Parathyroid adenoma (tissue), 2 donors: ENCODE data around the gene LRRC47.

ENCODE experiments used
- H2AFZ ChIP-seq: fragments of 300-600 bp; sonication (generic); one replicate; pipeline ENCODE4 v1.7.0; 2017; ENCODE audit warnings: antibody characterized with exemption, mild to moderate bottlenecking
- H3K27ac ChIP-seq: fragments of 300-600 bp; sonication (generic); one replicate; pipeline ENCODE4 v1.7.0; 2017
- H3K27me3 ChIP-seq: fragments of 300-600 bp; sonication (generic); one replicate; pipeline ENCODE4 v1.7.0; 2017; ENCODE audit warnings: low read length; ENCODE audit not compliant: control insufficient read depth, insufficient read depth
- H3K36me3 ChIP-seq: fragments of 300-600 bp; sonication (generic); one replicate; pipeline ENCODE4 v1.7.0; 2017; ENCODE audit warnings: low read length; ENCODE audit not compliant: control insufficient read depth, insufficient read depth
- H3K4me1 ChIP-seq: fragments of 300-600 bp; sonication (generic); one replicate; pipeline ENCODE4 v1.7.0; 2017; ENCODE audit warnings: control low read depth
- H3K4me2 ChIP-seq: fragments of 300-600 bp; sonication (generic); one replicate; pipeline ENCODE4 v1.7.0; 2017; ENCODE audit warnings: low read length
- H3K4me3 ChIP-seq: fragments of 300-600 bp; sonication (generic); one replicate; pipeline ENCODE4 v1.7.0; 2017; ENCODE audit warnings: low read depth, low read length
- H3K79me2 ChIP-seq: fragments of 300-600 bp; sonication (generic); one replicate; pipeline ENCODE4 v1.7.0; 2017; ENCODE audit warnings: control low read depth
- H3K9ac ChIP-seq: fragments of 300-600 bp; sonication (generic); one replicate; pipeline ENCODE4 v1.7.0; 2017; ENCODE audit warnings: mild to moderate bottlenecking
- H3K9me3 ChIP-seq: fragments of 300-600 bp; sonication (generic); one replicate; pipeline ENCODE4 v1.7.0; 2017; ENCODE audit warnings: low read length; ENCODE audit not compliant: control insufficient read depth
- TF ChIP-seq, protein P1 (sequence below): fragments of 300-600 bp; sonication (generic); IDR thresholded peaks from one replicate; pipeline ENCODE4 v1.7.0; 2017; ENCODE audit warnings: antibody characterized with exemption, mild to moderate bottlenecking
- donor health status: primary hyperparathyroidism.

The LRRC47 gene

DNA sequence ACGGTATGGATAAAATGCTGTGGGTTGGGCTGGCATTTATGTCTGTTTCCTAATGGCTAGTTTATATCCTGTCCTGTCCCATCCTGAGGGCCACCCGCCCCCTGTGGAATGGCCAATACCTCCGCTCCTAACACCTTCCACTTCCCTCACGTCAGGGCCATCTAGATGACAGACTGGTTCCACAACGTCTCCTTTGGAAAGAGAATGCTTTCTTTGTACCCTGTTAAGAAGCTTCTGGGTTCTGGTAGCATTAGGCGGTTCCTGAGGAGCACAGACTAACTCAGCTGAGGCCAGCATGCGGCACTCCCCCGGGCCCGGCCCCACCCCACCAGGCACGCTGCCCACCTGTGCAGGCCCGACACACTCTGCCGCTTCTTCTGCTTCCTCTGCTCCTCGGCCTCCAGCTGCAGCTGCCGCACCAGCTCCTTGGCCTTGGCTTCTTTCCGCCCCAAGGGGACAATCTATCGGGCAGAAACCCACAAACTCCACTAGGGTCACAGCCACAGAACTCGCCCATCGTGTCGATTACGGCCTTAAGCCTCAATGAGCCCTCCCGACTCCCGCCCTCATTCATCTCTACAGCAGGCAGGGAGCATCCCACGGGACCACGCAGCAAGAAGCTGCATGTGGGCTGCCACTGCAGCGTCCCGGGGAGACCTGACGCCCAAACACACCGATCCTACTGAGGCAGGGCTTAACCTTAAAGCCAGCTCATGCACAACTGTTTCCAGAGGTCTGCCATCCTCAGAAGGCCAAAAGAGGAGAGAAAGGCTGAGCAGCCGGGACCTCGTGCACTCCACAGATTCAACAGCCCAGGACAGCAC lies 12.4 kb downstream of the LRRC47 start:
- H2AFZ ChIP-seq: no peak overlapping the region
- no peaks in the 10 kb centered on the region for H3K4me1 ChIP-seq
- H3K27me3 ChIP-seq: no peaks in the 10 kb centered on the region
- H3K79me2 ChIP-seq: no peaks in the 10 kb centered on the region
- H3K4me3 ChIP-seq: no peak overlapping the region
- H3K27ac ChIP-seq: no peak overlapping the region
- H3K36me3 ChIP-seq: no peaks in the 10 kb centered on the region
- H3K4me2 ChIP-seq: no peak overlapping the region
- TF ChIP-seq, protein P1, sequence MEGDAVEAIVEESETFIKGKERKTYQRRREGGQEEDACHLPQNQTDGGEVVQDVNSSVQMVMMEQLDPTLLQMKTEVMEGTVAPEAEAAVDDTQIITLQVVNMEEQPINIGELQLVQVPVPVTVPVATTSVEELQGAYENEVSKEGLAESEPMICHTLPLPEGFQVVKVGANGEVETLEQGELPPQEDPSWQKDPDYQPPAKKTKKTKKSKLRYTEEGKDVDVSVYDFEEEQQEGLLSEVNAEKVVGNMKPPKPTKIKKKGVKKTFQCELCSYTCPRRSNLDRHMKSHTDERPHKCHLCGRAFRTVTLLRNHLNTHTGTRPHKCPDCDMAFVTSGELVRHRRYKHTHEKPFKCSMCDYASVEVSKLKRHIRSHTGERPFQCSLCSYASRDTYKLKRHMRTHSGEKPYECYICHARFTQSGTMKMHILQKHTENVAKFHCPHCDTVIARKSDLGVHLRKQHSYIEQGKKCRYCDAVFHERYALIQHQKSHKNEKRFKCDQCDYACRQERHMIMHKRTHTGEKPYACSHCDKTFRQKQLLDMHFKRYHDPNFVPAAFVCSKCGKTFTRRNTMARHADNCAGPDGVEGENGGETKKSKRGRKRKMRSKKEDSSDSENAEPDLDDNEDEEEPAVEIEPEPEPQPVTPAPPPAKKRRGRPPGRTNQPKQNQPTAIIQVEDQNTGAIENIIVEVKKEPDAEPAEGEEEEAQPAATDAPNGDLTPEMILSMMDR: no peak
- no peak overlapping the region for H3K9ac ChIP-seq
- no peaks in the 10 kb centered on the region for H3K9me3 ChIP-seq

DNA sequence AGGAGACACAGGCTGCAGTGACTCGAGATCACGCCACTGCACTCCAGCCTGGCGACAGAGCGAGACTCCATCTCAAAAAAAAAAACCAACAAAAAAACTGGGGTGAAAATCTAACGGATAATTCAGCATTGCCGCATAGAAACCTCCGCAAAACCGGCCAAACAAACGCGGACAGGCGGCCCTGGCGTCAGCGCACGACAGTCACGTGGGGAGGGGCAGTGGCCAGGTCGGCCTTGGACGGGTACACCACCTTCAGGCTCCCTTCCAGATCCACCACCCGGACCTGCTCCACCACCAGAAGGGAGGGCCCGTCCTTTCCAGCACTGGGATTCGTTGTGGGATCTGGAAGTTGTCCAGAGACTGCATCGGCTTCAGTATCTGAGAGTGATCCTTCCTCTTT lies 15.4 kb downstream of the LRRC47 start:
- Histone ChIP-seq H3K4me1 (no peaks in the 10 kb centered on the region), H3K4me3 (no peak overlapping the region), H2AFZ (no peak overlapping the region), H3K27ac (no peak overlapping the region), H3K27me3 (no peaks in the 10 kb centered on the region), H3K79me2 (no peaks in the 10 kb centered on the region), H3K36me3 (no peaks in the 10 kb centered on the region), H3K9me3 (no peaks in the 10 kb centered on the region), H3K4me2 (no peak overlapping the region), H3K9ac (no peak overlapping the region)
- TF ChIP-seq, protein P1: no peak

DNA sequence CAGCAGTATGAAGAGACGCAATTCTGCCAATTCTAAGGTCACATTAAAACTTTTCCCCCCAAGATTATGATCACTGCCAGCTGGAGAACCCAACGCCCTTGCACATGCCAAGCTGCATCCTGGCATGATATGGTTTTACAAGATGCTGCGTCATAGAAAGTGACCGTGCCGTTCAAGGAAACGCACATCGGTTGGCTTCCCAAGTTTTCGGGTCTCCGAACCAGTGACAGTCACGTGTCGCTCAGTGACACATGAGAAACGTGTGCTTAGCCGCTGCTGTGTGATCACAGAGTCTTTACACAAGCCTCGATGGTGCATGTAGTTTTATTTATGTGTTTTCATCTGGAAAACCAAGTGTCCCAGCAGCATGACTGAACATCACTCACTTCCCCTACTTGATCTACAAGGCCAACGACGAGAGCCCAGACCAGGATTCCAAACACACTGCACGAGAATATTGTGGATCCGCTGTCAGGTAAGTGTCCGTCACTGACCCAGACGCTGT lies 16.3 kb downstream of the LRRC47 start:
- no peaks in the 10 kb centered on the region for H3K9me3 ChIP-seq
- TF ChIP-seq, protein P1: no peak
- H2AFZ ChIP-seq: no peak overlapping the region
- H3K36me3 ChIP-seq: no peaks in the 10 kb centered on the region
- H3K4me3 ChIP-seq: no peak overlapping the region
- no peaks in the 10 kb centered on the region for H3K79me2 ChIP-seq
- no peak overlapping the region for H3K27ac ChIP-seq
- H3K27me3 ChIP-seq: no peaks in the 10 kb centered on the region
- no peak overlapping the region for H3K9ac ChIP-seq
- no peak overlapping the region for H3K4me2 ChIP-seq
- no peaks in the 10 kb centered on the region for H3K4me1 ChIP-seq

DNA sequence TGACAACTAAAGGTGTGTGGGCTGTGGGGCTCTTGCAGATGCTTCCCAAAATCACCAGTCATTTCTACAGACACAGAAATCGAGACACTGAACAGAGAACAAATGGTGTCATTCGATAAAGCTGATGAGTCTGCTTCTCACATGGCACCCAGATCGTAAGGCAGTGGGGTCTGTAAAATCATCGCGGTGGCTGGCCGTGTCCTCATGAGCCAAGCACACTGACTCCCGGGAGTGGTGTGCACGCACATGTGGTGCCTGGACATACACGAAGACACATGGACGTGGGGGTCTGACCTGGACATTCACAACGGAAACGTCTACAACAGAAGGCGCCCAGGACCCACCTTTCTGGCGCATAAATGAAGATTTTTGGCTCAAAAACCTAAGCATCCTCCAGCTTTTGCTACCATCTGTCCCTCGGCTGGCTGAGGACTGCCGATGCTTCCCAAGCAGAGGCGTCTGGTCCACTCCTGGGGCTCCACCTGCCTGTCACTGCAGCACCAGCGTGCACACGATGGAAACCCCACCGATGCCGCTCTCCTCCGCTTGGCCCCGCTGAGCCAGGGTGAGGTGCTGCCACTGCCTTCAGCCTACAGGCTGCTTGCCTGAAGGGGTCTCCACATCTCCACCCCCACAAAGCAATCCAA lies 16.9 kb downstream of the LRRC47 start:
- Histone ChIP-seq H3K4me2 (no peak overlapping the region), H3K27me3 (no peaks in the 10 kb centered on the region), H3K4me1 (no peaks in the 10 kb centered on the region), H2AFZ (no peak overlapping the region), H3K36me3 (no peaks in the 10 kb centered on the region), H3K27ac (no peak overlapping the region), H3K9ac (no peak overlapping the region), H3K79me2 (no peaks in the 10 kb centered on the region), H3K9me3 (no peaks in the 10 kb centered on the region), H3K4me3 (no peak overlapping the region)
- TF ChIP-seq, protein P1: no peak
